ENCODE measurements around the gene LENG8.
"Not testable (repeated sequence)": the region's sequence is repeated elsewhere in the genome, so short reads cannot be mapped to it uniquely, and the experiment has no call there.

LENG8 gene

GRCh38 chr19:54493967-54494585, 45.1 kb downstream of the LENG8 start:
- TF ChIP-seq CTCF (conservative IDR thresholded peaks at IDR 0.05; ENCODE audit: low read depth, low read length), result no peak

GRCh38 chr19:54495284-54495683, 46.3 kb downstream of the LENG8 start:
- H3K4me3 ChIP-seq (ENCODE audit: low read depth, low read length); DNase-seq (ENCODE audit: low read depth): not testable (repeated sequence)

More at GRCh38 chr19:54493967-54494585, 45.1 kb downstream of the LENG8 start:
- no peak overlapping the region for H3K4me3 ChIP-seq (ENCODE audit: low read depth, low read length)
- no peak for DNase-seq (ENCODE audit: low read depth)

GRCh38 chr19:54497747-54498450, 48.9 kb downstream of the LENG8 start:
- DNase-seq (ENCODE audit: low read depth); H3K4me3 ChIP-seq (ENCODE audit: low read depth, low read length): not testable (repeated sequence)

GRCh38 chr19:54498451-54498772, 49.4 kb downstream of the LENG8 start:
- not testable (repeated sequence) for DNase-seq (ENCODE audit: low read depth); H3K4me3 ChIP-seq (ENCODE audit: low read depth, low read length)

GRCh38 chr19:54502518-54503048, 53.6 kb downstream of the LENG8 start, which contains the start of gene LAIR2:
LAIR2 (plus strand) TSS chr19:54502831; CDS start chr19:54502919, 88 bp downstream.
- no peak within 1 kb of the TSS for H3K4me3 ChIP-seq (ENCODE audit: low read depth, low read length)
- DNase-seq (ENCODE audit: low read depth), result no peak
- no peak for TF ChIP-seq CTCF (conservative IDR thresholded peaks at IDR 0.05; ENCODE audit: low read depth, low read length)

GRCh38 chr19:54505542-54505941, 56.5 kb downstream of the LENG8 start:
- not testable (repeated sequence) for DNase-seq (ENCODE audit: low read depth); H3K4me3 ChIP-seq (ENCODE audit: low read depth, low read length)

GRCh38 chr19:54506079-54506478, 57.1 kb downstream of the LENG8 start:
- DNase-seq (ENCODE audit: low read depth), result no peak
- H3K4me3 ChIP-seq (ENCODE audit: low read depth, low read length), result no peak overlapping the region
- no peak for TF ChIP-seq CTCF (conservative IDR thresholded peaks at IDR 0.05; ENCODE audit: low read depth, low read length)

- not testable (repeated sequence) for H3K4me3 ChIP-seq (ENCODE audit: low read depth, low read length); DNase-seq (ENCODE audit: low read depth)
Measured at GRCh38 chr19:54507038-54507717, 58.2 kb downstream of the LENG8 start.

GRCh38 chr19:54507824-54508223, 58.8 kb downstream of the LENG8 start:
- DNase-seq (ENCODE audit: low read depth), result no peak
- H3K4me3 ChIP-seq (ENCODE audit: low read depth, low read length), result no peak overlapping the region
- no peak for TF ChIP-seq CTCF (conservative IDR thresholded peaks at IDR 0.05; ENCODE audit: low read depth, low read length)

GRCh38 chr19:54508487-54508886, 59.5 kb downstream of the LENG8 start:
- DNase-seq (ENCODE audit: low read depth); H3K4me3 ChIP-seq (ENCODE audit: low read depth, low read length): not testable (repeated sequence)

GRCh38 chr19:54509200-54509940, 60.4 kb downstream of the LENG8 start:
- not testable (repeated sequence) for DNase-seq (ENCODE audit: low read depth); H3K4me3 ChIP-seq (ENCODE audit: low read depth, low read length)

Data from choroid plexus epithelial cell (primary cell).